ENCODE measurements around the gene UGT1A9. TPM values are rescaled to one million over a fixed set of nuclear protein-coding genes. Genes with fewer than 3 reads are reported as not detected.

UGT1A9 gene
- total and polyA plus RNA-seq, 2 of the 13 experiments (the other 11 are each of a cell fraction or from before 2014, with no cell fraction given): 0.07 TPM; not detected in 1

DNA sequence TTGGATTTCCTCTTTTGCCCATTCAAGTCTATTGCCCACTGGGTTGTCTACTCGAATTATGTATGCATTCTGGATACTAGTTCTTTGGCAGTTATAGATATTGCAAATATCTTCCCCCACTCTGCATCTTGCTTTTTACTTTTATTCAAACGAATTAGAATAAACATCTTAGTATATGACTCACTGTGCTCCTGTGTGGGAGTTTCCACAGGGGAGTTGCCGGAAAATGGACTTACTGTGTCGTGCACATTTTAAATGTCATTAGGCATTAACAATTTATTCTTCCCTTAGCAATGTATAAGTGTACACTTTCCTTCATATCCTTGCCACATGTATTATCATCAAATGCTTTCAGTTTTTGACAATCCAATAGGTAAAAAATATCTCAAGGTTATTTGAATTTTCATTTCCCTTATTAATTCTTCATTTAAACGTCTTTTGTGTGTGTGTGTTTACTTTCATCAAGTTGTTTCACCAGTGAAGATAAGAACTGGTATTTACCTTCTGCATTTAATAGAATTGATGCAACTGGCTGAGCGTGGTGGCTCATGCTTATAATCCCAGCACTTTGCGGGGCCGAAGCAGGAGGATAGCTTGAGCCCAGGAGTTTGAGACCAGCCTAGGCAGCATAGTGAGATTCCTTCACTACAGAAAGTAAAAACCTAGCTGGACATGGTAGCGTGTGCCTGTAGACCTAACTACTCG lies 36.4 kb downstream of the UGT1A9 start:
- H4K20me1 ChIP-seq (ENCODE audit: insufficient read depth, low read length): no peaks in the 10 kb centered on the region
- no peaks in the 10 kb centered on the region for H3K27me3 ChIP-seq (ENCODE audit: control insufficient read depth in 1 of 2, insufficient read depth in 2 of 2, low read length in 2 of 2)
- CTCF ChIA-PET (ENCODE audit: low intra/inter-chr PET ratio, low total read pairs): no interaction called here
- no peak overlapping the region for H3K9ac ChIP-seq (ENCODE audit: insufficient read depth, low read depth, low read length)
- no peak overlapping the region for H3K27ac ChIP-seq (ENCODE audit: extremely low read length, insufficient read depth, low read length)
- TF ChIP-seq SOX13 (IDR thresholded peaks at IDR 0.05) (no peak), SOX13 (CRISPR knock-in tag; conservative IDR thresholded peaks at IDR 0.05 in 1 of 2, IDR thresholded peaks at IDR 0.05 in 1 of 2) (no peak), ZNF367 (CRISPR knock-in tag; IDR thresholded peaks at IDR 0.05; ENCODE audit: borderline replicate concordance) (no peak), SRSF4 (IDR thresholded peaks at IDR 0.05; ENCODE audit: low read depth, low read length, poor library complexity, severe bottlenecking) (no peak), KLF13 (CRISPR knock-in tag; IDR thresholded peaks at IDR 0.05) (no peak), JDP2 (CRISPR knock-in tag; IDR thresholded peaks at IDR 0.05; ENCODE audit: borderline replicate concordance) (no peak), ZFP36 (IDR thresholded peaks at IDR 0.05; ENCODE audit: borderline replicate concordance, low read depth, low read length, partially characterized antibody) (no peak), GZF1 (CRISPR knock-in tag; IDR thresholded peaks at IDR 0.05) (no peak), ZNF615 (CRISPR knock-in tag; IDR thresholded peaks at IDR 0.05; ENCODE audit: borderline replicate concordance) (no peak), NFIB (CRISPR knock-in tag; IDR thresholded peaks at IDR 0.05; ENCODE audit: borderline replicate concordance) (no peak), PAWR (CRISPR knock-in tag; IDR thresholded peaks at IDR 0.05; ENCODE audit: borderline replicate concordance) (no peak), MATR3 (CRISPR knock-in tag; IDR thresholded peaks at IDR 0.05) (no peak)
- TF ChIP-seq, protein P1, sequence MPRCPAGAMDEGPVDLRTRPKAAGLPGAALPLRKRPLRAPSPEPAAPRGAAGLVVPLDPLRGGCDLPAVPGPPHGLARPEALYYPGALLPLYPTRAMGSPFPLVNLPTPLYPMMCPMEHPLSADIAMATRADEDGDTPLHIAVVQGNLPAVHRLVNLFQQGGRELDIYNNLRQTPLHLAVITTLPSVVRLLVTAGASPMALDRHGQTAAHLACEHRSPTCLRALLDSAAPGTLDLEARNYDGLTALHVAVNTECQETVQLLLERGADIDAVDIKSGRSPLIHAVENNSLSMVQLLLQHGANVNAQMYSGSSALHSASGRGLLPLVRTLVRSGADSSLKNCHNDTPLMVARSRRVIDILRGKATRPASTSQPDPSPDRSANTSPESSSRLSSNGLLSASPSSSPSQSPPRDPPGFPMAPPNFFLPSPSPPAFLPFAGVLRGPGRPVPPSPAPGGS (CRISPR knock-in tag; IDR thresholded peaks at IDR 0.05): no peak
- no peak for DNase-seq (ENCODE audit: low spot score)
- WGBS (ENCODE audit: low lambda C conversion rate): 64% methylated on average over 10 of the region's 10 CpGs
- no peak overlapping the region for H3K4me3 ChIP-seq (replicated peaks in 1 of 3; ENCODE audit: insufficient read depth in 1 of 3, low read depth in 2 of 3, low read length in 3 of 3)
- intact Hi-C loops (cut with micrococcal nuclease; ENCODE audit: unreplicated experiment) (no loop called here), in situ Hi-C loops (cut with HindIII; ENCODE audit: extremely low pct_ligation_motif_present, low pct_unique_long_range_greater_than_20kb) (no loop called here)
- POLR2A ChIA-PET: no interaction called here
- BruUV-seq (replicated peaks): no TSS peak
- H3K36me3 ChIP-seq (replicated peaks in 1 of 2; ENCODE audit: control insufficient read depth in 1 of 2, insufficient read depth in 2 of 2, low read length in 2 of 2): no peaks in the 10 kb centered on the region
- H3K4me1 ChIP-seq (ENCODE audit: insufficient read depth, low read length): no peaks in the 10 kb centered on the region
- H3K4me2 ChIP-seq (ENCODE audit: low read depth, low read length): no peak overlapping the region
- H2AFZ ChIP-seq (ENCODE audit: low read length): no peak overlapping the region
- ATAC-seq: no peak
- H3K79me2 ChIP-seq (ENCODE audit: insufficient read depth, low read length): no peaks in the 10 kb centered on the region
- H3K9me3 ChIP-seq (ENCODE audit: low read length): no peaks in the 10 kb centered on the region
- FAIRE-seq: no peak
